Endothelial cell of umbilical vein (primary cell): ENCODE data around the gene UNC93B1. TPM values are rescaled to one million over a fixed set of nuclear protein-coding genes. Genes with fewer than 3 reads are reported as not detected.

Experiments
- BruUV-seq: library from RNA; stranded (reverse); fragments of 400-500 nt; replicated peaks from 2 replicates; lab custom pipeline; 2021; lab: Mats Ljungman, UMichigan
- CTCF ChIA-PET: fragments of 300-600, 350-600 bp; sonication (Branson Sonifier 250); formaldehyde crosslinking; loops from one replicate; lab custom pipeline; 2021; ENCODE audit warnings: antibody characterized with exemption, inconsistent platforms; lab: Charles Lee
- POLR2A ChIA-PET: fragments of 300-600, 350-600 bp; sonication (Branson Sonifier 250); formaldehyde crosslinking; loops from one replicate; lab custom pipeline; 2021; ENCODE audit warnings: antibody characterized with exemption, inconsistent platforms; lab: Charles Lee
- DNase-seq: peaks from one replicate; pipeline ENCODE4 v3.0.0-alpha.2; 2011; ENCODE audit warnings: low read depth, low spot score
- FAIRE-seq: peaks from 2 replicates; lab custom pipeline; 2011; peaks lifted over from hg19 to GRCh38; lab: Jason Lieb, UNC
- H2AFZ ChIP-seq: 2 replicates; pipeline ENCODE4 v1.6.0; 2012; ENCODE audit warnings: low read depth, low read length, control low read depth, inconsistent platforms
- H3K27ac ChIP-seq: 2 replicates; pipeline ENCODE4 v1.5.1; 2011; ENCODE audit warnings: low read depth, mild to moderate bottlenecking, control low read depth, low read length, moderate library complexity; ENCODE audit not compliant: insufficient read depth
- H3K27me3 ChIP-seq, 2 experiments: 2 replicates each; pipeline versions ENCODE4 v1.6.0 to v1.6.1; 2011; ENCODE audit warnings: low read length in 2 of 2, mixed read lengths in 1 of 2; ENCODE audit not compliant: control insufficient read depth in 2 of 2, insufficient read depth in 2 of 2
- H3K36me3 ChIP-seq, 2 experiments: 2 replicates in 1 of 2; 3 replicates in 1 of 2; pipeline ENCODE4 v1.5.1; 2011; ENCODE audit warnings: low read length in 2 of 2, mild to moderate bottlenecking in 1 of 2, moderate library complexity in 1 of 2; ENCODE audit not compliant: control insufficient read depth in 2 of 2, insufficient read depth in 2 of 2; ENCODE audit errors: extremely low read depth in 1 of 2
- H3K4me1 ChIP-seq: 3 replicates; pipeline ENCODE4 v1.5.1; 2011; ENCODE audit warnings: mild to moderate bottlenecking, low read length; ENCODE audit not compliant: control insufficient read depth, insufficient read depth; ENCODE audit errors: extremely low read depth
- H3K4me2 ChIP-seq: 2 replicates; pipeline ENCODE4 v1.6.1; 2011; ENCODE audit warnings: low read length, control low read depth, mixed read lengths; ENCODE audit not compliant: insufficient read depth
- H3K4me3 ChIP-seq, 3 experiments: fragments of 200-600 bp in 1 of 3; sonication (generic), shearing (Covaris generic) in 1 of 3; replicated peaks in 1 of 3; 2 replicates each; pipeline ENCODE4 v1.5.1; 2011 to 2016; ENCODE audit warnings: control low read depth in 3 of 3, low read length in 3 of 3, mild to moderate bottlenecking in 2 of 3, inconsistent platforms in 1 of 3, low read depth in 1 of 3, moderate library complexity in 1 of 3; ENCODE audit not compliant: insufficient read depth in 1 of 3
- H3K79me2 ChIP-seq: 2 replicates; pipeline ENCODE4 v1.6.0; 2012; ENCODE audit warnings: low read length, inconsistent platforms; ENCODE audit not compliant: control insufficient read depth, insufficient read depth
- H3K9ac ChIP-seq: replicated peaks from 2 replicates; pipeline ENCODE3; 2011; ENCODE audit warnings: low read length, control low read depth; ENCODE audit not compliant: insufficient read depth; ENCODE audit errors: extremely low read depth
- H3K9me1 ChIP-seq: replicated peaks from 3 replicates; pipeline ENCODE4 v1.6.0; 2011; ENCODE audit warnings: mild to moderate bottlenecking, low read length; ENCODE audit not compliant: control insufficient read depth, insufficient read depth; ENCODE audit errors: extremely low read depth
- H3K9me3 ChIP-seq: replicated peaks from 2 replicates; pipeline ENCODE4 v1.5.1; 2012; ENCODE audit warnings: low read length, inconsistent platforms; ENCODE audit not compliant: control insufficient read depth, insufficient read depth
- H4K20me1 ChIP-seq: replicated peaks from 2 replicates; pipeline ENCODE3; 2011; ENCODE audit warnings: mild to moderate bottlenecking, low read length; ENCODE audit not compliant: control insufficient read depth, insufficient read depth; ENCODE audit errors: extremely low read depth
- CTCF ChIP-seq, 2 donors: IDR thresholded peaks; 1 replicate in 1 of 2; 2 replicates in 1 of 2; pipeline ENCODE4 v1.5.1; 2011; ENCODE audit warnings: low read length in 2 of 2, mild to moderate bottlenecking in 2 of 2, moderate library complexity in 2 of 2, control low read depth in 1 of 2, inconsistent platforms in 1 of 2, low read depth in 1 of 2; ENCODE audit not compliant: insufficient read depth in 1 of 2; ENCODE audit errors: extremely low read depth in 1 of 2
- EZH2 ChIP-seq: IDR thresholded peaks from 2 replicates; pipeline ENCODE4 v1.6.1; 2012; ENCODE audit warnings: borderline replicate concordance, low read depth, mild to moderate bottlenecking, moderate library complexity, low read length, inconsistent platforms; ENCODE audit not compliant: severe bottlenecking
- FOS ChIP-seq: IDR thresholded peaks from 2 replicates; pipeline ENCODE4 v1.6.1; 2011; ENCODE audit warnings: mild to moderate bottlenecking, low read length, moderate library complexity, borderline replicate concordance; ENCODE audit not compliant: insufficient read depth
- GATA2 ChIP-seq: IDR thresholded peaks from 2 replicates; pipeline ENCODE4 v1.7.0; 2011; ENCODE audit warnings: low read depth, mild to moderate bottlenecking, moderate library complexity, mixed read lengths, low read length; ENCODE audit not compliant: insufficient read length, insufficient read depth
- JUN ChIP-seq: IDR thresholded peaks from 2 replicates; pipeline ENCODE4 v1.6.1; 2011; ENCODE audit warnings: borderline replicate concordance, low read depth; ENCODE audit not compliant: insufficient read length, insufficient read depth
- MAX ChIP-seq: IDR thresholded peaks from 2 replicates; pipeline ENCODE4 v1.6.1; 2011; ENCODE audit not compliant: insufficient read depth, insufficient read length
- MYC ChIP-seq: IDR thresholded peaks from one replicate; pipeline ENCODE4 v1.6.1; 2011; ENCODE audit warnings: mild to moderate bottlenecking, low read depth, low read length
- POLR2A ChIP-seq: IDR thresholded peaks from 2 replicates; pipeline ENCODE4 v1.6.1; 2012; ENCODE audit warnings: low read depth, mild to moderate bottlenecking, control low read depth, low read length
- POLR2AphosphoS5 ChIP-seq: IDR thresholded peaks from 2 replicates; pipeline ENCODE4 v1.6.1; 2012; ENCODE audit warnings: low read depth, mild to moderate bottlenecking, control low read depth, low read length, moderate library complexity; ENCODE audit not compliant: insufficient read depth
- dilution Hi-C: fragments of 300-500 bp; cut with MboI; formaldehyde crosslinking; loops from one replicate; pipeline ENCODE4 v1.15.0; 2019; ENCODE audit warnings: low sequenced_read_pairs; ENCODE audit not compliant: extremely low pct_ligation_motif_present
- intact Hi-C: fragments of 100-400 bp; cut with micrococcal nuclease; formaldehyde crosslinking; loops from one replicate; pipeline ENCODE4 v1.10.0; 2022
- polyA plus RNA-seq, 4 experiments: library from polyadenylated mRNA; depleted of rRNA in 3 of 4; stranded (reverse) in 3 of 4; unstranded in 1 of 4; fragments of >200 nt; gene quantifications; 2 replicates each; pipeline versions ENCODE4 v1.2.1 to v1.2.3, GENCODE V29; 2011 to 2012; ENCODE audit warnings: missing spikeins in 1 of 4
- total RNA-seq: library from RNA; stranded (reverse); gene quantifications from 2 replicates; pipeline ENCODE4 v1.2.3, GENCODE V29; 2021

The UNC93B1 gene
- total and polyA plus RNA-seq, 2 donors (not counting 3 experiments of a cell fraction or from before 2014, with no cell fraction given), result 10.6 to 18.9 TPM

- CTCF ChIA-PET, result no interaction called here
- no peaks in the 10 kb centered on the region for H3K9me1 ChIP-seq
- no peak overlapping the region for H3K27ac ChIP-seq
- peaks cover 11% of the 10 kb centered on the region for H3K4me1 ChIP-seq
- dilution Hi-C loops, result no loop called here
- no peak overlapping the region for H3K9ac ChIP-seq
- POLR2A ChIA-PET, result no interaction called here
- no peaks in the 10 kb centered on the region for H3K27me3 ChIP-seq
- intact Hi-C loops, result no loop called here
- no peak for FAIRE-seq
- BruUV-seq, result no TSS peak
- H3K79me2 ChIP-seq, result peaks cover 18% of the 10 kb centered on the region
- no peak overlapping the region for H3K4me3 ChIP-seq
- TF ChIP-seq EZH2, result no peak
- no peak for TF ChIP-seq CTCF (IDR thresholded peaks at IDR 0.05; ENCODE audit: extremely low read depth in 1 of 2, insufficient read depth in 1 of 2, low read depth in 1 of 2, low read length in 2 of 2)
- no peak for TF ChIP-seq POLR2A
- no peak for TF ChIP-seq POLR2AphosphoS5
- no peak for TF ChIP-seq FOS
- TF ChIP-seq MAX, result no peak
- TF ChIP-seq GATA2, result no peak
- no peak for TF ChIP-seq JUN
- TF ChIP-seq MYC, result no peak
- no peaks in the 10 kb centered on the region for H3K9me3 ChIP-seq
- peaks cover 0 to 11% of the 10 kb centered on the region in 2 experiments for H3K36me3 ChIP-seq
- H2AFZ ChIP-seq, result no peak overlapping the region
- no peaks in the 10 kb centered on the region for H4K20me1 ChIP-seq
- DNase-seq, result no peak
- no peak overlapping the region for H3K4me2 ChIP-seq
Observed at GRCh38 chr11:68028802-68029545, 25.1 kb upstream of the UNC93B1 start.
